ENCODE measurements around the gene CYP1B1.
"Not testable (repeated sequence)": the region's sequence is repeated elsewhere in the genome, so short reads cannot be mapped to it uniquely, and the experiment has no call there.

DNA sequence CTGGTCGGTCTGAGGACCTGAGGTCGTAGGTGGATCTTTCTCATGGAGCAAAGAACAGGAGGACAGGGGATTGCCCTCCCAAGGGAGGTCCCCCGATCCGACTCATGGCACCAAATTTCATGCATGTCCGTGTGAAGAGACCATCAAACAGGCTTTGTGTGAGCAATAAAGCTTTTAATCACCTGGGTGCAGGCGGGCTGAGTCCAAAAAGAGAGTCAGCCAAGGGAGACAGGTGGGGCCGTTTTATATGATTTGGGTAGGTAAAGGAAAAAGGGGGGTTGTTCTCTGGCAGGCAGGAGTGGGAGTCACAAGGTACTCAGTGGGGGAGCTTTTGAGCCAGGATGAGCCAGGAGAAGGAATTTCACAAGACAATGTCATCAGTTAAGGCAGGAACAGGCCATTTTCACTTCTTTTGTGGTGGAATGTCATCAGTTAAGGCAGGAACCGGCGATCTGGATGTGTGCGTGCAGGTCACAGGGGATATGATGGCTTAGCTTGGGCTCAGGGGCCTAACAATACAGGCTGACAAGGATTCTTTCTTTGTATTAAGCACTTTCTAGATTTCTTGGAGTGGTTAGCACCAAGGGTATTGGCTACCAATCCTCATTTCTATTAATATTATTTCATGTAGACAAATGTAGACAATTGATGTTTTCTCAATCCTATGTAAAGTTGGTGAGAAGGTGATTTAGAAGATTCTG, 10.2 kb upstream of the CYP1B1 start:
- TF ChIP-seq, protein P1, sequence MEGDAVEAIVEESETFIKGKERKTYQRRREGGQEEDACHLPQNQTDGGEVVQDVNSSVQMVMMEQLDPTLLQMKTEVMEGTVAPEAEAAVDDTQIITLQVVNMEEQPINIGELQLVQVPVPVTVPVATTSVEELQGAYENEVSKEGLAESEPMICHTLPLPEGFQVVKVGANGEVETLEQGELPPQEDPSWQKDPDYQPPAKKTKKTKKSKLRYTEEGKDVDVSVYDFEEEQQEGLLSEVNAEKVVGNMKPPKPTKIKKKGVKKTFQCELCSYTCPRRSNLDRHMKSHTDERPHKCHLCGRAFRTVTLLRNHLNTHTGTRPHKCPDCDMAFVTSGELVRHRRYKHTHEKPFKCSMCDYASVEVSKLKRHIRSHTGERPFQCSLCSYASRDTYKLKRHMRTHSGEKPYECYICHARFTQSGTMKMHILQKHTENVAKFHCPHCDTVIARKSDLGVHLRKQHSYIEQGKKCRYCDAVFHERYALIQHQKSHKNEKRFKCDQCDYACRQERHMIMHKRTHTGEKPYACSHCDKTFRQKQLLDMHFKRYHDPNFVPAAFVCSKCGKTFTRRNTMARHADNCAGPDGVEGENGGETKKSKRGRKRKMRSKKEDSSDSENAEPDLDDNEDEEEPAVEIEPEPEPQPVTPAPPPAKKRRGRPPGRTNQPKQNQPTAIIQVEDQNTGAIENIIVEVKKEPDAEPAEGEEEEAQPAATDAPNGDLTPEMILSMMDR (conservative IDR thresholded peaks at IDR 0.05 in 1 of 2, IDR thresholded peaks at IDR 0.05 in 1 of 2; ENCODE audit: low read depth in 1 of 2, low read length in 2 of 2) = not testable (repeated sequence)
- not testable (repeated sequence) for TF ChIP-seq EZH2 (IDR thresholded peaks at IDR 0.05; ENCODE audit: low read length, missing control alignments)
